ENCODE data around the gene RBM33. TPM values are rescaled to one million over a fixed set of nuclear protein-coding genes. Genes with fewer than 3 reads are reported as not detected.
"Not testable (repeated sequence)": the region's sequence is repeated elsewhere in the genome, so short reads cannot be mapped to it uniquely, and the experiment has no call there.

RBM33 gene
- total and polyA plus RNA-seq, 2 donors from 2014 or later: 9.8 to 78.7 TPM

DNA sequence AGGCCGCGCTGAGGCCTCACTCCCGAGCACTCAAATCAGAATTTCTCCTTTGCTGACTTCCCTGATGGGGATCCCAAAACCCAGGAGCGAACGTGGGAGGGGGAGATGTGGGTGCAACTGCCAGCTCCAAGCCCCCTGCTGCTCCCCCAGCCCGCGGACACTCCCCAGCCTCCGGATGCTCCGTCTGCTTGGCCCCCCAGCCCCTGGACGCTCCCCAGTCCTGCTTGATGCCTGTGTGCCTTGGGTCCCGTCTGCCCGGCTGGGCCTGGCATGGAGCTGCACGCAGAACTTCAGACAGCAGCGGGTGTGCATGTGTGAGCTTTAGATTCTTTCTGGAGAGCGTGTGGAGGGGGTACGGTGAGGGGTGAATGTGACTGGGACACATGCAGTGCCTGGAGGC is 172.5 kb downstream of the RBM33 start:
- no peak for TF ChIP-seq CTCF (IDR thresholded peaks at IDR 0.05; ENCODE audit: borderline replicate concordance, extremely low read depth, insufficient read depth)
- intact Hi-C loops (cut with DNase I): no loop called here
- FAIRE-seq (no peak), DNase-seq (peak in 1 of 5 donors; percentile 65)
- H3K9ac ChIP-seq (ENCODE audit: low read length in 3 of 3): no peak overlapping the region
- no peak overlapping the region for H3K4me3 ChIP-seq (ENCODE audit: low read length in 3 of 3)
- H3K9me3 ChIP-seq (ENCODE audit: control insufficient read depth in 2 of 3, insufficient read depth in 1 of 3, low read length in 3 of 3): no peaks in the 10 kb centered on the region
- peaks cover 0 to under 1% (median 0%) of the 10 kb centered on the region in 3 donors for H3K4me1 ChIP-seq (ENCODE audit: control insufficient read depth in 2 of 3, insufficient read depth in 2 of 3, low read depth in 1 of 3, low read length in 3 of 3)
- H3K36me3 ChIP-seq (ENCODE audit: control insufficient read depth in 2 of 3, insufficient read depth in 3 of 3, low read length in 3 of 3): no peaks in the 10 kb centered on the region
- H3K27ac ChIP-seq (ENCODE audit: low read depth in 2 of 2, low read length in 2 of 2): no peak overlapping the region
- H3K27me3 ChIP-seq (ENCODE audit: control insufficient read depth, insufficient read depth, low read length): peaks cover 14% of the 10 kb centered on the region

- H3K4me3 ChIP-seq (ENCODE audit: low read length in 3 of 3); FAIRE-seq; H3K9me3 ChIP-seq (ENCODE audit: control insufficient read depth in 2 of 3, insufficient read depth in 1 of 3, low read length in 3 of 3); intact Hi-C loops (cut with DNase I); DNase-seq; H3K27ac ChIP-seq (ENCODE audit: low read depth in 2 of 2, low read length in 2 of 2); H3K36me3 ChIP-seq (ENCODE audit: control insufficient read depth in 2 of 3, insufficient read depth in 3 of 3, low read length in 3 of 3); H3K9ac ChIP-seq (ENCODE audit: low read length in 3 of 3); H3K4me1 ChIP-seq (ENCODE audit: control insufficient read depth in 2 of 3, insufficient read depth in 2 of 3, low read depth in 1 of 3, low read length in 3 of 3): not testable (repeated sequence)
- peaks cover 13% of the 10 kb centered on the region for H3K27me3 ChIP-seq (ENCODE audit: control insufficient read depth, insufficient read depth, low read length)
Measured at GRCh38 chr7:155817515-155817914, 173.1 kb downstream of the RBM33 start.

- Histone ChIP-seq H3K36me3 (ENCODE audit: control insufficient read depth in 2 of 3, insufficient read depth in 3 of 3, low read length in 3 of 3) (no peaks in the 10 kb centered on the region), H3K9me3 (ENCODE audit: control insufficient read depth in 2 of 3, insufficient read depth in 1 of 3, low read length in 3 of 3) (no peaks in the 10 kb centered on the region), H3K4me3 (ENCODE audit: low read length in 3 of 3) (no peak overlapping the region), H3K27me3 (ENCODE audit: control insufficient read depth, insufficient read depth, low read length) (peaks cover 12% of the 10 kb centered on the region), H3K4me1 (ENCODE audit: control insufficient read depth in 2 of 3, insufficient read depth in 2 of 3, low read depth in 1 of 3, low read length in 3 of 3) (no peaks in the 10 kb centered on the region), H3K9ac (ENCODE audit: low read length in 3 of 3) (no peak overlapping the region), H3K27ac (ENCODE audit: low read depth in 2 of 2, low read length in 2 of 2) (no peak overlapping the region)
- intact Hi-C loops (cut with DNase I): no loop called here
- FAIRE-seq (no peak), DNase-seq (peak in 1 of 5 donors; percentile 68)
- no peak for TF ChIP-seq CTCF (IDR thresholded peaks at IDR 0.05; ENCODE audit: borderline replicate concordance, extremely low read depth, insufficient read depth)
Measured at GRCh38 chr7:155818154-155818819, 173.8 kb downstream of the RBM33 start.

DNA sequence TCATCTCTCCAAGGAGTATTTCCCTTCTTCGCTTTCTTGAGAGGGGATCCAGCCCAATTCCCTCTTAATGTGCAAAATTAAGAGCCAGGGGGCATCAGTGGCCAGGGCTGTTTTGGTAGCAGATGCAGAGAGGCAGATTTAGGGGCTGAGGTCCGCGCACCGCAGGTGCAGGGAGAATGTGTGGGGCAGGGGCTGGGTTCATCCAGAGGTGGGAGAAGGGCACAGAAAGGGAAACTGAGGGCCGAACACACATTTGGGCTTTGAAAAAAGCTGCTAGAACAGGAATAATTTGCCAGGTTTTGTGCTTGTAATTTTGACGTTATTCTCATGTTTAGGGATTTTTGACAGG is 174.3 kb downstream of the RBM33 start:
- Histone ChIP-seq H3K4me1 (ENCODE audit: control insufficient read depth in 2 of 3, insufficient read depth in 2 of 3, low read depth in 1 of 3, low read length in 3 of 3) (no peaks in the 10 kb centered on the region), H3K9me3 (ENCODE audit: control insufficient read depth in 2 of 3, insufficient read depth in 1 of 3, low read length in 3 of 3) (no peaks in the 10 kb centered on the region), H3K27ac (ENCODE audit: low read depth in 2 of 2, low read length in 2 of 2) (no peak overlapping the region), H3K36me3 (ENCODE audit: control insufficient read depth in 2 of 3, insufficient read depth in 3 of 3, low read length in 3 of 3) (no peaks in the 10 kb centered on the region), H3K27me3 (ENCODE audit: control insufficient read depth, insufficient read depth, low read length) (peaks cover 7% of the 10 kb centered on the region), H3K9ac (ENCODE audit: low read length in 3 of 3) (no peak overlapping the region), H3K4me3 (ENCODE audit: low read length in 3 of 3) (no peak overlapping the region)
- no peak for TF ChIP-seq CTCF (IDR thresholded peaks at IDR 0.05; ENCODE audit: borderline replicate concordance, extremely low read depth, insufficient read depth)
- intact Hi-C loops (cut with DNase I): no loop called here
- no peak for FAIRE-seq
- DNase-seq: no peak
